SK-N-SH (cell line): ENCODE data around the gene STX1B. TPM values are rescaled to one million over a fixed set of nuclear protein-coding genes. Genes with fewer than 3 reads are reported as not detected.
A peak's percentile ranks its signal among the peaks of the same experiment; 100 is the strongest.

Source experiments
- CTCF ChIA-PET: fragments of 300-600, 350-600 bp; formaldehyde crosslinking; extraction: SDS; loops from one replicate; lab custom pipeline; 2021; lab: Yijun Ruan, JAX
- POLR2A ChIA-PET: fragments of 350-600 bp; sonication (Branson Sonifier 250); formaldehyde crosslinking; extraction: SDS; loops from one replicate; lab custom pipeline; 2020; ENCODE audit warnings: antibody characterized with exemption, inconsistent platforms; lab: Yijun Ruan, JAX
- DNase-seq: peaks from one replicate; pipeline ENCODE4 v3.0.0; 2012
- H2AFZ ChIP-seq: fragments of 200-600 bp; sonication (generic); 2 replicates; pipeline ENCODE4 v1.8.1; 2016; ENCODE audit warnings: antibody characterized with exemption, mild to moderate bottlenecking, low read depth
- H3F3A ChIP-seq: fragments of 200-600 bp; sonication (generic); replicated peaks from 2 replicates; pipeline ENCODE3; 2016; ENCODE audit warnings: antibody characterized with exemption, mild to moderate bottlenecking; ENCODE audit not compliant: insufficient read depth
- H3K27ac ChIP-seq, 2 experiments: fragments of 200-500 bp in 1 of 2; fragments of 200-600 bp in 1 of 2; sonication (Bioruptor generic) in 1 of 2; sonication (generic), shearing (Covaris generic) in 1 of 2; 2 replicates each; pipeline versions ENCODE4 v1.5.1 to v1.6.1; 2014 to 2016; ENCODE audit warnings: low read depth in 2 of 2, inconsistent platforms in 1 of 2, low read length in 1 of 2, mild to moderate bottlenecking in 1 of 2, mixed read lengths in 1 of 2
- H3K27me3 ChIP-seq: fragments of 200-600 bp; sonication (generic), shearing (Covaris generic); 2 replicates; pipeline ENCODE4 v1.6.1; 2016; ENCODE audit warnings: mixed run types; ENCODE audit not compliant: insufficient read depth
- H3K36me3 ChIP-seq, 2 experiments: fragments of 200-500 bp in 1 of 2; fragments of 200-600 bp in 1 of 2; sonication (Bioruptor generic) in 1 of 2; sonication (generic) in 1 of 2; replicated peaks in 1 of 2; 2 replicates each; pipeline versions ENCODE3 to v1.5.1; 2014 to 2016; ENCODE audit warnings: low read length in 1 of 2, mild to moderate bottlenecking in 1 of 2; ENCODE audit not compliant: insufficient read depth in 2 of 2, control insufficient read depth in 1 of 2
- H3K4me1 ChIP-seq, 2 experiments: fragments of 200-500 bp in 1 of 2; fragments of 200-600 bp in 1 of 2; sonication (Bioruptor generic) in 1 of 2; sonication (generic), shearing (Covaris generic) in 1 of 2; 2 replicates each; pipeline versions ENCODE4 v1.5.1 to v1.6.1; 2014 to 2016; ENCODE audit warnings: low read depth in 1 of 2, low read length in 1 of 2, mixed run types in 1 of 2; ENCODE audit not compliant: insufficient read depth in 2 of 2, control insufficient read depth in 1 of 2
- H3K4me2 ChIP-seq: fragments of 200-600 bp; sonication (generic), shearing (Covaris generic); 2 replicates; pipeline ENCODE4 v1.6.1; 2017; ENCODE audit warnings: mixed run types
- H3K4me3 ChIP-seq, 2 experiments: fragments of 200-500 bp in 1 of 2; fragments of 200-600 bp in 1 of 2; sonication (Bioruptor generic) in 1 of 2; sonication (generic), shearing (Covaris generic) in 1 of 2; 2 replicates each; pipeline versions ENCODE4 v1.5.1 to v1.8.1; 2014 to 2016; ENCODE audit warnings: low read depth in 2 of 2, inconsistent platforms in 1 of 2, low read length in 1 of 2, mild to moderate bottlenecking in 1 of 2, mixed read lengths in 1 of 2, moderate library complexity in 1 of 2
- H3K79me2 ChIP-seq: fragments of 200-600 bp; sonication (generic); 2 replicates; pipeline ENCODE4 v1.8.1; 2017; ENCODE audit warnings: mild to moderate bottlenecking; ENCODE audit not compliant: insufficient read depth
- H3K9ac ChIP-seq: fragments of 200-600 bp; sonication (generic); 2 replicates; pipeline ENCODE4 v1.6.1; 2017; ENCODE audit warnings: mixed run types
- H3K9me2 ChIP-seq: fragments of 200-600 bp; sonication (generic); 2 replicates; pipeline ENCODE4 v1.6.1; 2017; ENCODE audit warnings: mixed run types
- H3K9me3 ChIP-seq: fragments of 200-600 bp; sonication (generic); 2 replicates; pipeline ENCODE4 v1.6.1; 2017; ENCODE audit warnings: mixed run types, mild to moderate bottlenecking, moderate library complexity
- H4K20me1 ChIP-seq: fragments of 200-600 bp; sonication (generic); 2 replicates; pipeline ENCODE4 v1.6.1; 2017; ENCODE audit warnings: mild to moderate bottlenecking, mixed run types; ENCODE audit not compliant: insufficient read depth
- CHD2 ChIP-seq: fragments of 150-350 bp; IDR thresholded peaks from 2 replicates; pipeline ENCODE4 v1.6.1; 2018; ENCODE audit warnings: low read length; ENCODE audit not compliant: partially characterized antibody
- EP300 ChIP-seq, 2 experiments: IDR thresholded peaks; 2 replicates each; pipeline versions ENCODE4 v1.4.0 to v1.6.1; 2012; ENCODE audit warnings: borderline replicate concordance in 1 of 2, low read depth in 1 of 2, low read length in 1 of 2
- EZH2phosphoT487 ChIP-seq: fragments of 200-600 bp; sonication (generic); IDR thresholded peaks from 2 replicates; pipeline ENCODE4 v1.6.1; 2017; ENCODE audit warnings: low read depth, mixed run types, mild to moderate bottlenecking, antibody characterized with exemption, moderate library complexity, borderline replicate concordance
- FOSL2 ChIP-seq: IDR thresholded peaks from 2 replicates; pipeline ENCODE4 v1.4.0; 2012; ENCODE audit warnings: low read depth, mild to moderate bottlenecking, moderate library complexity, borderline replicate concordance
- GABPA ChIP-seq: IDR thresholded peaks from 2 replicates; pipeline ENCODE4 v1.4.0; 2012; ENCODE audit warnings: low read depth, mild to moderate bottlenecking
- GATA2 ChIP-seq: sonication (generic); formaldehyde crosslinking; IDR thresholded peaks from 2 replicates; pipeline ENCODE4 v1.5.0; 2020; ENCODE audit warnings: mild to moderate bottlenecking, missing genetic modification reagents
- MXI1 ChIP-seq: IDR thresholded peaks from 2 replicates; pipeline ENCODE4 v1.6.1; 2012; ENCODE audit warnings: mild to moderate bottlenecking, low read depth, low read length, improper control_type of control experiment
- NRF1 ChIP-seq: IDR thresholded peaks from 2 replicates; pipeline ENCODE4 v1.6.1; 2012; ENCODE audit warnings: low read depth, mild to moderate bottlenecking, low read length
- POLR2AphosphoS5 ChIP-seq: IDR thresholded peaks from 2 replicates; pipeline ENCODE4 v1.6.1; 2012; ENCODE audit warnings: low read depth, low read length
- RCOR1 ChIP-seq: fragments of 150-350 bp; IDR thresholded peaks from 2 replicates; pipeline ENCODE4 v1.6.1; 2017; ENCODE audit warnings: antibody characterized with exemption, low read length
- RFX5 ChIP-seq: IDR thresholded peaks from 2 replicates; pipeline ENCODE4 v1.6.1; 2012; ENCODE audit warnings: mild to moderate bottlenecking, improper control_type of control experiment, low read length
- RXRA ChIP-seq: IDR thresholded peaks from 2 replicates; pipeline ENCODE4 v1.4.0; 2012; ENCODE audit warnings: low read depth, mild to moderate bottlenecking, borderline replicate concordance
- SIN3A ChIP-seq: IDR thresholded peaks from 2 replicates; pipeline ENCODE4 v1.6.1; 2012; ENCODE audit warnings: low read depth, mild to moderate bottlenecking, low read length, moderate library complexity, borderline replicate concordance
- SMC3 ChIP-seq: IDR thresholded peaks from 2 replicates; pipeline ENCODE4 v1.6.1; 2012; ENCODE audit warnings: low read depth, low read length, improper control_type of control experiment
- TAF1 ChIP-seq: IDR thresholded peaks from 2 replicates; pipeline ENCODE4 v1.6.1; 2012; ENCODE audit warnings: low read depth, mild to moderate bottlenecking, low read length, moderate library complexity, borderline replicate concordance
- TEAD4 ChIP-seq: IDR thresholded peaks from 2 replicates; pipeline ENCODE4 v1.4.0; 2012; ENCODE audit warnings: mild to moderate bottlenecking, borderline replicate concordance; ENCODE audit not compliant: insufficient read depth
- YY1 ChIP-seq: IDR thresholded peaks from 2 replicates; pipeline ENCODE4 v1.4.0; 2012; ENCODE audit warnings: low read depth, mild to moderate bottlenecking
- WGBS: methylation state at CpG from one replicate; pipeline ENCODE4 v1.1.6; 2017; ENCODE audit warnings: low lambda C conversion rate; 5-methylcytosine and 5-hydroxymethylcytosine counted together
- polyA plus RNA-seq, 3 experiments: library from polyadenylated mRNA; depleted of rRNA; stranded (reverse); fragments of >200 nt; gene quantifications; 2 replicates each; pipeline ENCODE4 v1.2.3, GENCODE V29; 2012
- TF ChIP-seq, protein P1 (sequence below): IDR thresholded peaks from 2 replicates; pipeline ENCODE4 v1.4.0; 2012; ENCODE audit warnings: low read depth
- TF ChIP-seq, protein P2 (sequence below): fragments of 150-350 bp; IDR thresholded peaks from 2 replicates; pipeline ENCODE4 v1.6.1; 2017; ENCODE audit warnings: antibody characterized with exemption, low read length, low read depth, borderline replicate concordance
- TF ChIP-seq, protein P3 (sequence below): IDR thresholded peaks from 2 replicates; pipeline ENCODE4 v1.4.0; 2012; ENCODE audit warnings: low read depth, borderline replicate concordance
- TF ChIP-seq, protein P4 (sequence below): IDR thresholded peaks from 2 replicates; pipeline ENCODE4 v1.4.0; 2012; ENCODE audit warnings: low read depth, borderline replicate concordance
- TF ChIP-seq, protein P5 (sequence below): IDR thresholded peaks from 2 replicates; pipeline ENCODE4; 2012
- TF ChIP-seq, protein P6 (sequence below): fragments of 200-600 bp; sonication (generic); IDR thresholded peaks from 2 replicates; pipeline ENCODE4 v1.6.1; 2017; ENCODE audit warnings: antibody characterized with exemption, mild to moderate bottlenecking, moderate library complexity

STX1B gene
- polyA plus RNA-seq, 1 of the 3 experiments (the other 2 are of a cell fraction), result 21.2 TPM

DNA sequence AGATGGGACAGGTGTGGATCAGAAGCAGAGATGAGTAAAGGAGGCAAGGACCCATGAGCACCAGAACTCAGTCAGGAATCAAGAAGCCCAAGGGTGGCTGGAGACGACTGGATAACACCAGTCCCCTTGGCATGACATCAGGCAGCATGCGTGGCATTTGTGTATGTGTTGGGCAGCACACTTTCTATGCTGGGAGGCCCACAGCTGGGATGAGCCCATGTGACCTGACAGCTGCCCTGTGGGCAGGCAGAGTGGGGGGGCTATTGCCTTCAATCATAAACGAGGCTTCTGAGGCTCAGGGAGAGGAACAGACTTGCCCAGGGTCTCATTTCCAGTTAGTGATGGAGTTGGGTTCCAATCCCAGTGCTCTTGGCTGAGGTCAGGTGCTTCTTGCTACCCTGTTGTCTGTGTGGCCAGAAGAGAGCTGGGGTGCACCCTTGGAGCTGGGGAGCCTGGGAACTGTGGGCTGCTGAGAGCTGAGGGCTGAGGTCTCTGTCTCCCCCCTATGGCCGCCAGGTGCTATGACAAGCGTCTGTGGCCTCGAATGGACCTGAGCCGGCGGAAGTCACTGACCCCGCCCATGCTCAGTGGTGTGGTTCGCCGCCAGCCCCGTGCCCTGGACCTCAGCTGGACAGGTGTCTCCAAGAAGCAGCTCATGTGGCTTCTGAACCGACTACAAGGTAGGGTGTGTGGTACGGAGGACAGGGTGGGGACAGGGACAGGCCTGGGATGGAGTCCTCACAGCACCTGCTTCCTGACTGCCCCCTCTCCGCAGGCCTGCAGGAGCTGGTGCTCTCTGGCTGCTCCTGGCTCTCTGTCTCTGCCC, 68.6 kb downstream of the STX1B start:
- ChIA-PET POLR2A (interaction anchor here (0.9 to 1.9 kb wide), 7 partner anchors 8 to 518 kb away, joined by 4 to 5 read pairs (median 4); partner anchors contain the start of genes FUS and SETD1A), CTCF (interaction anchor here (0.6 to 4.8 kb wide), 27 partner anchors 10 to 238 kb away, joined by 3 to 45 read pairs (median 4); partner anchors contain the start of genes CTF1, FBXL19, ORAI3 and PHKG2)
- DNase-seq, result peak; percentile 90
- H3K27me3 ChIP-seq, result no peaks in the 10 kb centered on the region
- H3K4me1 ChIP-seq, result peaks cover 0 to 7% of the 10 kb centered on the region in 2 experiments; a peak in 1 of 4 replicates
- H3K9ac ChIP-seq, result no peak overlapping the region
- peaks cover 19% of the 10 kb centered on the region; the same call in 1 of the 2 replicates for H3K79me2 ChIP-seq
- H2AFZ ChIP-seq, result no peak overlapping the region
- peaks cover 18% of the 10 kb centered on the region for H3F3A ChIP-seq
- H3K36me3 ChIP-seq, result peaks cover 27 to 29% of the 10 kb centered on the region in 2 experiments
- no peaks in the 10 kb centered on the region for H3K9me2 ChIP-seq
- no peak overlapping the region for H3K4me2 ChIP-seq
- H4K20me1 ChIP-seq, result 0 out of 2 replicates have a peak, but pooled peaks cover 4% of the 10 kb centered on the region
- 44% methylated on average over 6 of the region's 15 CpGs for WGBS
- H3K9me3 ChIP-seq, result no peaks in the 10 kb centered on the region
- no peak overlapping the region; a peak in 2 of 4 replicates for H3K27ac ChIP-seq
- no peak overlapping the region; a peak in 1 of 4 replicates for H3K4me3 ChIP-seq
- TF ChIP-seq, protein P1, sequence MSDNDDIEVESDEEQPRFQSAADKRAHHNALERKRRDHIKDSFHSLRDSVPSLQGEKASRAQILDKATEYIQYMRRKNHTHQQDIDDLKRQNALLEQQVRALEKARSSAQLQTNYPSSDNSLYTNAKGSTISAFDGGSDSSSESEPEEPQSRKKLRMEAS, result no peak
- TF ChIP-seq YY1 (no peak), SMC3 (peak; percentile 48), POLR2AphosphoS5 (no peak), GATA2 (CRISPR knock-in tag) (no peak), RXRA (no peak), EP300 (IDR thresholded peaks at IDR 0.05; ENCODE audit: borderline replicate concordance in 1 of 2, low read depth in 1 of 2, low read length in 1 of 2) (no peak), RCOR1 (no peak), CHD2 (no peak), SIN3A (no peak), EZH2phosphoT487 (no peak), FOSL2 (no peak), GABPA (no peak), NRF1 (0 out of 2 replicates have a peak, but pooled peaks have one; percentile 32), MXI1 (no peak), RFX5 (no peak), TAF1 (no peak), TEAD4 (no peak)
- TF ChIP-seq, protein P2, sequence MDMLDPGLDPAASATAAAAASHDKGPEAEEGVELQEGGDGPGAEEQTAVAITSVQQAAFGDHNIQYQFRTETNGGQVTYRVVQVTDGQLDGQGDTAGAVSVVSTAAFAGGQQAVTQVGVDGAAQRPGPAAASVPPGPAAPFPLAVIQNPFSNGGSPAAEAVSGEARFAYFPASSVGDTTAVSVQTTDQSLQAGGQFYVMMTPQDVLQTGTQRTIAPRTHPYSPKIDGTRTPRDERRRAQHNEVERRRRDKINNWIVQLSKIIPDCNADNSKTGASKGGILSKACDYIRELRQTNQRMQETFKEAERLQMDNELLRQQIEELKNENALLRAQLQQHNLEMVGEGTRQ, result no peak
- TF ChIP-seq, protein P3, sequence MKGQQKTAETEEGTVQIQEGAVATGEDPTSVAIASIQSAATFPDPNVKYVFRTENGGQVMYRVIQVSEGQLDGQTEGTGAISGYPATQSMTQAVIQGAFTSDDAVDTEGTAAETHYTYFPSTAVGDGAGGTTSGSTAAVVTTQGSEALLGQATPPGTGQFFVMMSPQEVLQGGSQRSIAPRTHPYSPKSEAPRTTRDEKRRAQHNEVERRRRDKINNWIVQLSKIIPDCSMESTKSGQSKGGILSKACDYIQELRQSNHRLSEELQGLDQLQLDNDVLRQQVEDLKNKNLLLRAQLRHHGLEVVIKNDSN, result no peak; the same call in 1 of the 2 replicates
- TF ChIP-seq, protein P4, sequence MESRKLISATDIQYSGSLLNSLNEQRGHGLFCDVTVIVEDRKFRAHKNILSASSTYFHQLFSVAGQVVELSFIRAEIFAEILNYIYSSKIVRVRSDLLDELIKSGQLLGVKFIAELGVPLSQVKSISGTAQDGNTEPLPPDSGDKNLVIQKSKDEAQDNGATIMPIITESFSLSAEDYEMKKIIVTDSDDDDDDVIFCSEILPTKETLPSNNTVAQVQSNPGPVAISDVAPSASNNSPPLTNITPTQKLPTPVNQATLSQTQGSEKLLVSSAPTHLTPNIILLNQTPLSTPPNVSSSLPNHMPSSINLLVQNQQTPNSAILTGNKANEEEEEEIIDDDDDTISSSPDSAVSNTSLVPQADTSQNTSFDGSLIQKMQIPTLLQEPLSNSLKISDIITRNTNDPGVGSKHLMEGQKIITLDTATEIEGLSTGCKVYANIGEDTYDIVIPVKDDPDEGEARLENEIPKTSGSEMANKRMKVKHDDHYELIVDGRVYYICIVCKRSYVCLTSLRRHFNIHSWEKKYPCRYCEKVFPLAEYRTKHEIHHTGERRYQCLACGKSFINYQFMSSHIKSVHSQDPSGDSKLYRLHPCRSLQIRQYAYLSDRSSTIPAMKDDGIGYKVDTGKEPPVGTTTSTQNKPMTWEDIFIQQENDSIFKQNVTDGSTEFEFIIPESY, result no peak
- TF ChIP-seq, protein P5, sequence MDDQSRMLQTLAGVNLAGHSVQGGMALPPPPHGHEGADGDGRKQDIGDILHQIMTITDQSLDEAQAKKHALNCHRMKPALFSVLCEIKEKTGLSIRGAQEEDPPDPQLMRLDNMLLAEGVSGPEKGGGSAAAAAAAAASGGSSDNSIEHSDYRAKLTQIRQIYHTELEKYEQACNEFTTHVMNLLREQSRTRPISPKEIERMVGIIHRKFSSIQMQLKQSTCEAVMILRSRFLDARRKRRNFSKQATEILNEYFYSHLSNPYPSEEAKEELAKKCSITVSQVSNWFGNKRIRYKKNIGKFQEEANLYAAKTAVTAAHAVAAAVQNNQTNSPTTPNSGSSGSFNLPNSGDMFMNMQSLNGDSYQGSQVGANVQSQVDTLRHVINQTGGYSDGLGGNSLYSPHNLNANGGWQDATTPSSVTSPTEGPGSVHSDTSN, result no peak
- TF ChIP-seq, protein P6, sequence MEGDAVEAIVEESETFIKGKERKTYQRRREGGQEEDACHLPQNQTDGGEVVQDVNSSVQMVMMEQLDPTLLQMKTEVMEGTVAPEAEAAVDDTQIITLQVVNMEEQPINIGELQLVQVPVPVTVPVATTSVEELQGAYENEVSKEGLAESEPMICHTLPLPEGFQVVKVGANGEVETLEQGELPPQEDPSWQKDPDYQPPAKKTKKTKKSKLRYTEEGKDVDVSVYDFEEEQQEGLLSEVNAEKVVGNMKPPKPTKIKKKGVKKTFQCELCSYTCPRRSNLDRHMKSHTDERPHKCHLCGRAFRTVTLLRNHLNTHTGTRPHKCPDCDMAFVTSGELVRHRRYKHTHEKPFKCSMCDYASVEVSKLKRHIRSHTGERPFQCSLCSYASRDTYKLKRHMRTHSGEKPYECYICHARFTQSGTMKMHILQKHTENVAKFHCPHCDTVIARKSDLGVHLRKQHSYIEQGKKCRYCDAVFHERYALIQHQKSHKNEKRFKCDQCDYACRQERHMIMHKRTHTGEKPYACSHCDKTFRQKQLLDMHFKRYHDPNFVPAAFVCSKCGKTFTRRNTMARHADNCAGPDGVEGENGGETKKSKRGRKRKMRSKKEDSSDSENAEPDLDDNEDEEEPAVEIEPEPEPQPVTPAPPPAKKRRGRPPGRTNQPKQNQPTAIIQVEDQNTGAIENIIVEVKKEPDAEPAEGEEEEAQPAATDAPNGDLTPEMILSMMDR, result peak; percentile 83
